ENCODE results near the gene SLC29A2. TPM values are rescaled to one million over a fixed set of nuclear protein-coding genes. Genes with fewer than 3 reads are reported as not detected.

Gene SLC29A2
- total RNA-seq, 1 donor from 2014 or later: 6.9 TPM

DNA sequence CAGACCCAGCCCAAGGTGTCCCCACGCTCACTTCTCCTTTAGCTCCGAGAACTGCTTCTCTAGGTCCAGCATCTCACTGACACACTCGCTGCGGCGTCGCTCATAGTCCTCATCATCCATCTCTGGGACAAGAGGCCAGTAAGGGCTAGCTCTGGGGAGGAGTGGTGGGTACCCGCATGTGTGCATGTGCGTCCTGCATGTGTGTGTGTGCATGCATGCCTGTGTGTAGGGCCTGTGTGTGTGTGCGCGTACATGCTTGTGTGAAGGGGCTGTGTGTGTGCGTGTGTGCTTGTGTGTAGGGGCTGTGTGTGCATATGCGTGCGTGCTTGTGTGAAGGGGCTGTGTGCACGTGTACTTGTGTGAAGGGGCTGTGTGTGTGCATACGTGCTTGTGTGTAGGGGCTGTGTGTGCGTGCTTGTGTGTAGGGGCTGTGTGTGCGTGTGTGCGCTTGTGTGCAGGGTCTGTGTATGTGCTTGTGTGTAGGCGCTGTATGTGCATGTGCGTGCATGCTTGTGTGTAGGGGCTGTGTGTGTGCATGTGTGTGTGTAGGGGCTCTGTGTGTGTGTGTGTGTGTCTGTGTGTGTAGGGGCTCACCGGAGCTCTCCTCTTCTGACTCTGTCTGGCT, 29.9 kb downstream of the SLC29A2 start:
- H3F3A ChIP-seq (ENCODE audit: low read depth): peaks cover 41% of the 10 kb centered on the region
- peaks cover 24% of the 10 kb centered on the region for H3K4me1 ChIP-seq
- Mint-ChIP-seq H3K36me3 (no peaks in the 10 kb centered on the region), H3K9me3 (no peaks in the 10 kb centered on the region), H3K4me1 (peaks cover 45% of the 10 kb centered on the region), H3K27ac (no peak overlapping the region), H3K4me3 (peak overlapping the region; percentile 38), H3K27me3 (ENCODE audit: insufficient read depth, low read depth) (peaks cover 11% of the 10 kb centered on the region)
- no peaks in the 10 kb centered on the region for H3K9me3 ChIP-seq (ENCODE audit: low read depth)
- H3K36me3 ChIP-seq: no peaks in the 10 kb centered on the region
- no peak overlapping the region for H3K9ac ChIP-seq
- no peak overlapping the region for H3K4me2 ChIP-seq
- H3K79me2 ChIP-seq (ENCODE audit: low read depth): peaks cover 30% of the 10 kb centered on the region
- no peak for DNase-seq (ENCODE audit: low spot score)
- peaks cover 18% of the 10 kb centered on the region for H4K20me1 ChIP-seq (ENCODE audit: low read depth)
- H3K27ac ChIP-seq: no peak overlapping the region
- no peaks in the 10 kb centered on the region for H3K27me3 ChIP-seq
- H3K4me3 ChIP-seq: no peak overlapping the region
- no peak overlapping the region for H2AFZ ChIP-seq (replicated peaks)
- no peak for TF ChIP-seq EZH2 (IDR thresholded peaks at IDR 0.05)
- TF ChIP-seq, protein P1, sequence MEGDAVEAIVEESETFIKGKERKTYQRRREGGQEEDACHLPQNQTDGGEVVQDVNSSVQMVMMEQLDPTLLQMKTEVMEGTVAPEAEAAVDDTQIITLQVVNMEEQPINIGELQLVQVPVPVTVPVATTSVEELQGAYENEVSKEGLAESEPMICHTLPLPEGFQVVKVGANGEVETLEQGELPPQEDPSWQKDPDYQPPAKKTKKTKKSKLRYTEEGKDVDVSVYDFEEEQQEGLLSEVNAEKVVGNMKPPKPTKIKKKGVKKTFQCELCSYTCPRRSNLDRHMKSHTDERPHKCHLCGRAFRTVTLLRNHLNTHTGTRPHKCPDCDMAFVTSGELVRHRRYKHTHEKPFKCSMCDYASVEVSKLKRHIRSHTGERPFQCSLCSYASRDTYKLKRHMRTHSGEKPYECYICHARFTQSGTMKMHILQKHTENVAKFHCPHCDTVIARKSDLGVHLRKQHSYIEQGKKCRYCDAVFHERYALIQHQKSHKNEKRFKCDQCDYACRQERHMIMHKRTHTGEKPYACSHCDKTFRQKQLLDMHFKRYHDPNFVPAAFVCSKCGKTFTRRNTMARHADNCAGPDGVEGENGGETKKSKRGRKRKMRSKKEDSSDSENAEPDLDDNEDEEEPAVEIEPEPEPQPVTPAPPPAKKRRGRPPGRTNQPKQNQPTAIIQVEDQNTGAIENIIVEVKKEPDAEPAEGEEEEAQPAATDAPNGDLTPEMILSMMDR (IDR thresholded peaks at IDR 0.05): no peak
- no peak for TF ChIP-seq EZH2phosphoT487 (IDR thresholded peaks at IDR 0.05)

DNA sequence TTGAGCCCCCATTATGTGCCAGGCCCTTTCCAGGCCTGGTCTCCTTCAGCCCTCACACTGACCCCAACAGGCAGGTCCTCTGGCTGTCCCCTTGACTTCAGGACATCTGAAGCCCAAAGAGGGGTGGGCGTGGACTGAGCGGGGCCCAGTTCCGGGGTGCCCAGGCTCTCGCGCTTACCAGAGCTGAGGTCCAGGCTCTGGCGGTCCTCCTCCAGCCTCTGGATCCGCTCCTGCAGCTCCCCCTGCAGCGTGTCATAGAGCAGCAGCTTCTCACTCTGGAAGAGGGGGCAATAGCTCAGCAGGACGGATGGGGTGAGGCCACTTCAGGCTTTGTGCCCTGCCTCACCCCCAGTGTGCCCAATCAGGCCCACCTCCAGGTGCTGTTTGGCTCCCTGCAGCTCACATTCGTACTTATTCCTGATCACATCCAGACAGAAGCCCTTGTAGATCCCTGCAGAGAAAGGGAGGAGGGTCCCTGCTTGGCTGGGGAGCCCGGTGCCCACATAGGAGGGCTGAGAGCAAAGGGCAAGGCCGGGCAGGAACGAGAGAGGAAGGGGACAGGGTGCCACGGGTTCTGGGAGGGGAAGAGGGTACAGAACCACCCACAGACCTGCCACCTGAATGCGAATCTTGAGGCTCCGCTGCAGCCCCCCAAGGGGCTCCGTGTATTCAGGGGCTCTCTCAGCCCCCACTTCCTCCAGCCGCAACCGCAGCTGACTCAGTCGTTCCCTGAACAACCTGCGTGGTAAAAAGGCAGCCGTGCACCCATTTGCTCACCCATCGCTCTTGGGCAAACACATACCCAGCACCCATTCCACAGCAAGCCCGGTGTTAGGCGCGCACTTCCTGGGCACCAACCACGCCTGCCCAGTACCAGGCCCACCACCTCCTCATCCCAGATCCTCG, 30.7 kb downstream of the SLC29A2 start:
- peaks cover 10% of the 10 kb centered on the region for H3K27me3 Mint-ChIP-seq (ENCODE audit: insufficient read depth, low read depth)

DNA sequence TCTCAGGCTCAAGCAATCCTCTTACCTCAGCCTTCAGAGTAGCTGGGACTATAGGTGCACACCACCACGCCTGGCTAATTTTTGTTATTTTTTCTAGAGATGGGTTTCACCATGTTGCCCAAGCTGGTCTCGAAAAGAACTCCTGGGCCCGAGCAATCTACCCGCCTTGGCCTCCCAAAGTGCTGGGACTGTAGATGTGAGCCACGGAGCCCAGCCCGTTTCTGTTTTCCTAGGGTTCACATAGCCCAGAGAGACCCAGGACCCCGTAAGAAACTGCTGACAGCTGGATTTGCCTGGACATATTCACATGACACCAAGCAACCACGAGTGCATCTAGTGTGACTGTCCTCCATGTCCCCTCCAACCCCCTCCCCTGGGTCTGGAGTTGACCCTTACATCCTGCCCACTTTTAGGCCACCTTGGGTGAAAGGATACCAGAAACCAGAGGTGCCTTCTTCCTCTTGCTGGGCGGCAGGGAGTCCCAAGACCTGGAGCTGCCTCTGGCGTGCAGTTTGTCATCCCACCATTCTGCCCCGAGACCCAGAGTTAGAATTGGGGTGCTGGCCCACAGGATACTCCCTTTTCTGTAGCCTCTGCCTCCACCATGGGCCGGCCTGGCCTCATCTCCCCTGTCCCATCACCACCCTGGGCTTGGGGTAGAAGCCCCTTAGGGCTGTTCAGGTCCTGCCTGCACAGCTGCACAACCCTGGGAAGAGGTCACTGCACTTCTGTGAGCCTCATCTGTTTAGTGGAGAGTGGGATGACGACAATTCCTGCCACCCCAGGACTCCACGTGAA, 31.7 kb downstream of the SLC29A2 start:
- Histone ChIP-seq H2AFZ (replicated peaks) (no peak overlapping the region), H3K4me1 (peaks cover 20% of the 10 kb centered on the region), H3K9ac (no peak overlapping the region), H3K4me2 (no peak overlapping the region), H3K79me2 (ENCODE audit: low read depth) (peaks cover 18% of the 10 kb centered on the region), H3K9me3 (ENCODE audit: low read depth) (no peaks in the 10 kb centered on the region), H3K27ac (no peak overlapping the region), H3K27me3 (peaks cover 5% of the 10 kb centered on the region), H3K4me3 (no peak overlapping the region), H4K20me1 (ENCODE audit: low read depth) (peaks cover 18% of the 10 kb centered on the region), H3K36me3 (no peaks in the 10 kb centered on the region), H3F3A (ENCODE audit: low read depth) (peaks cover 27% of the 10 kb centered on the region)
- H3K9me3 Mint-ChIP-seq: no peaks in the 10 kb centered on the region
- H3K36me3 Mint-ChIP-seq: no peaks in the 10 kb centered on the region
- TF ChIP-seq EZH2 (IDR thresholded peaks at IDR 0.05) (no peak), EZH2phosphoT487 (IDR thresholded peaks at IDR 0.05) (no peak)
- TF ChIP-seq, protein P1 (IDR thresholded peaks at IDR 0.05): no peak
- DNase-seq (ENCODE audit: low spot score): no peak
- no peak overlapping the region for H3K4me3 Mint-ChIP-seq
- no peak overlapping the region for H3K27ac Mint-ChIP-seq
- H3K27me3 Mint-ChIP-seq (ENCODE audit: insufficient read depth, low read depth): peaks cover 10% of the 10 kb centered on the region
- H3K4me1 Mint-ChIP-seq: peaks cover 42% of the 10 kb centered on the region

More for the DNA sequence above, 30.7 kb downstream of the SLC29A2 start:
- Mint-ChIP-seq H3K4me1 (peaks cover 43% of the 10 kb centered on the region), H3K9me3 (no peaks in the 10 kb centered on the region), H3K27ac (no peak overlapping the region), H3K36me3 (no peaks in the 10 kb centered on the region), H3K4me3 (no peak overlapping the region)
- H3K4me1 ChIP-seq: peaks cover 23% of the 10 kb centered on the region
- H3F3A ChIP-seq (ENCODE audit: low read depth): peaks cover 35% of the 10 kb centered on the region
- TF ChIP-seq, protein P1 (IDR thresholded peaks at IDR 0.05): no peak
- TF ChIP-seq EZH2phosphoT487 (IDR thresholded peaks at IDR 0.05) (no peak), EZH2 (IDR thresholded peaks at IDR 0.05) (no peak)
- H3K36me3 ChIP-seq: no peaks in the 10 kb centered on the region
- H3K27ac ChIP-seq: no peak overlapping the region
- H3K9me3 ChIP-seq (ENCODE audit: low read depth): no peaks in the 10 kb centered on the region
- H3K27me3 ChIP-seq: no peaks in the 10 kb centered on the region
- H3K9ac ChIP-seq: no peak overlapping the region
- no peak overlapping the region for H2AFZ ChIP-seq (replicated peaks)
- peaks cover 18% of the 10 kb centered on the region for H4K20me1 ChIP-seq (ENCODE audit: low read depth)
- no peak overlapping the region for H3K4me3 ChIP-seq
- DNase-seq (ENCODE audit: low spot score): no peak
- H3K79me2 ChIP-seq (ENCODE audit: low read depth): peaks cover 23% of the 10 kb centered on the region
- H3K4me2 ChIP-seq: no peak overlapping the region

Data from neural progenitor cell (in vitro differentiated cells).